Measurements from ENCODE around the gene DIAPH2.

- TF ChIP-seq RBFOX2 (IDR thresholded peaks at IDR 0.05; ENCODE audit: low read depth, low read length) (no peak), POLR2AphosphoS5 (IDR thresholded peaks at IDR 0.05; ENCODE audit: control insufficient read depth, insufficient read depth, low read depth, low read length) (no peak), CTCF (IDR thresholded peaks at IDR 0.05 in 2 of 3, conservative IDR thresholded peaks at IDR 0.05 in 1 of 3; ENCODE audit: insufficient read depth in 2 of 3, low read depth in 1 of 3, low read length in 3 of 3) (no peak), TAF7 (tag; IDR thresholded peaks at IDR 0.05) (no peak), ZNF584 (CRISPR knock-in tag; IDR thresholded peaks at IDR 0.05; ENCODE audit: low read depth) (no peak), SREBF2 (CRISPR knock-in tag; IDR thresholded peaks at IDR 0.05) (no peak), MYNN (IDR thresholded peaks at IDR 0.05) (no peak), MYNN (CRISPR knock-in tag; IDR thresholded peaks at IDR 0.05) (no peak), ZNF3 (CRISPR knock-in tag; IDR thresholded peaks at IDR 0.05) (no peak)
- TF ChIP-seq, protein P1, sequence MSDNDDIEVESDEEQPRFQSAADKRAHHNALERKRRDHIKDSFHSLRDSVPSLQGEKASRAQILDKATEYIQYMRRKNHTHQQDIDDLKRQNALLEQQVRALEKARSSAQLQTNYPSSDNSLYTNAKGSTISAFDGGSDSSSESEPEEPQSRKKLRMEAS (CRISPR knock-in tag; IDR thresholded peaks at IDR 0.05) = no peak
- TF ChIP-seq, protein P2, sequence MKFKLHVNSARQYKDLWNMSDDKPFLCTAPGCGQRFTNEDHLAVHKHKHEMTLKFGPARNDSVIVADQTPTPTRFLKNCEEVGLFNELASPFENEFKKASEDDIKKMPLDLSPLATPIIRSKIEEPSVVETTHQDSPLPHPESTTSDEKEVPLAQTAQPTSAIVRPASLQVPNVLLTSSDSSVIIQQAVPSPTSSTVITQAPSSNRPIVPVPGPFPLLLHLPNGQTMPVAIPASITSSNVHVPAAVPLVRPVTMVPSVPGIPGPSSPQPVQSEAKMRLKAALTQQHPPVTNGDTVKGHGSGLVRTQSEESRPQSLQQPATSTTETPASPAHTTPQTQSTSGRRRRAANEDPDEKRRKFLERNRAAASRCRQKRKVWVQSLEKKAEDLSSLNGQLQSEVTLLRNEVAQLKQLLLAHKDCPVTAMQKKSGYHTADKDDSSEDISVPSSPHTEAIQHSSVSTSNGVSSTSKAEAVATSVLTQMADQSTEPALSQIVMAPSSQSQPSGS (CRISPR knock-in tag; IDR thresholded peaks at IDR 0.05) = no peak
Measured at GRCh38 chrX:97021680-97022079, 337.0 kb downstream of the DIAPH2 start.
